ENCODE measurements around the gene CNTNAP5.

DNA sequence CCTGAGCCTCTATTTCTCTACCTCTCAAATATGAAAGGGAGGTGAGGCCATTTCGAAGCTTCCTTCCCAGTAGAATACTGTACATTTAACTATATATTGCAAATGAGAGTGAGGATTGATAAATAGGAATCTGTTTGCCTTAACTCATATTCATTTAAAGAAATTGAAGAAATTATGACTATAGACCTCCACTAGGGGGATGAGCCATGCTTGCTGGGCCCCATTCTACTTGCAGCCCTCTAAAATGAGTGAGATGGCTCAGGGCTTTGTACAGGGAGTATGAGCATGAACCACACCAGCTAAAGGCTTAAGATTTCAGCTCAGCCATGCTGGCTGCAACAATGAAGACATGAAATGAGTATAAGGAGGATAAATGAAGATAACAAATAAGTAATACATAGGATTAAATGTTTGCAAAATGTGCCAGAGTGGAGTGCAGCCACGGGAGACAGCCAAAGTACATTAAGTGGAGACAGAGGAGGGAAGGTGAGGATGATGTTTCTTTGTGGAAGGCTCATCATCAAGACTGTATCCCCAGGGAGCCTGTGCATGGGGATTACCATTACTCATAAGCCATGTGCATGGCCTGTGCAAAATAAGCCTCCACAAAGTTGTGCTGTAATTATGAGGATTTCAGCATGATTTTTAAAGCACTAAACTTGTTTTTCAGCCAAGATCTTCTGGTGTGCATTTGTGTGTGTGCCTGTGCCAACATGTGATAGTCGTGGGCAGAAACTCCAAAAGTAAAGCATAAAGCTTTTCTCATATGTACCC is 300.8 kb downstream of the CNTNAP5 start:
- TF ChIP-seq, protein P1, sequence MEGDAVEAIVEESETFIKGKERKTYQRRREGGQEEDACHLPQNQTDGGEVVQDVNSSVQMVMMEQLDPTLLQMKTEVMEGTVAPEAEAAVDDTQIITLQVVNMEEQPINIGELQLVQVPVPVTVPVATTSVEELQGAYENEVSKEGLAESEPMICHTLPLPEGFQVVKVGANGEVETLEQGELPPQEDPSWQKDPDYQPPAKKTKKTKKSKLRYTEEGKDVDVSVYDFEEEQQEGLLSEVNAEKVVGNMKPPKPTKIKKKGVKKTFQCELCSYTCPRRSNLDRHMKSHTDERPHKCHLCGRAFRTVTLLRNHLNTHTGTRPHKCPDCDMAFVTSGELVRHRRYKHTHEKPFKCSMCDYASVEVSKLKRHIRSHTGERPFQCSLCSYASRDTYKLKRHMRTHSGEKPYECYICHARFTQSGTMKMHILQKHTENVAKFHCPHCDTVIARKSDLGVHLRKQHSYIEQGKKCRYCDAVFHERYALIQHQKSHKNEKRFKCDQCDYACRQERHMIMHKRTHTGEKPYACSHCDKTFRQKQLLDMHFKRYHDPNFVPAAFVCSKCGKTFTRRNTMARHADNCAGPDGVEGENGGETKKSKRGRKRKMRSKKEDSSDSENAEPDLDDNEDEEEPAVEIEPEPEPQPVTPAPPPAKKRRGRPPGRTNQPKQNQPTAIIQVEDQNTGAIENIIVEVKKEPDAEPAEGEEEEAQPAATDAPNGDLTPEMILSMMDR (IDR thresholded peaks at IDR 0.05), result no peak
- no peak for TF ChIP-seq EZH2 (IDR thresholded peaks at IDR 0.05; ENCODE audit: borderline replicate concordance, insufficient read depth, low read depth, low read length, poor library complexity, severe bottlenecking)
